Adrenal gland (tissue), 12 donors: Measurements from ENCODE around the gene CIAPIN1. TPM values are rescaled to one million over a fixed set of nuclear protein-coding genes. Genes with fewer than 3 reads are reported as not detected.
A peak's percentile ranks its signal among the peaks of the same experiment; 100 is the strongest.
"Not testable (repeated sequence)": the region's sequence is repeated elsewhere in the genome, so short reads cannot be mapped to it uniquely, and the experiment has no call there.

Experiments
- DNase-seq, 7 donors: peaks; one replicate each; pipeline ENCODE4 v3.0.0-alpha.2; 2019 to 2020
- H3K27ac ChIP-seq, 5 donors: fragments of 200-600 bp; sonication (generic) in 4 of 5; 1 replicate in 3 of 5; 2 replicates in 2 of 5; pipeline versions ENCODE4 v1.5.1 to v1.8.0; 2016 to 2020; ENCODE audit warnings: mild to moderate bottlenecking in 1 of 5
- H3K27me3 ChIP-seq: fragments of 200-600 bp; 2 replicates; pipeline ENCODE4 v1.8.0; 2021
- H3K36me3 ChIP-seq, 2 donors: fragments of 200-600 bp; replicated peaks in 1 of 2; 1 replicate in 1 of 2; 2 replicates in 1 of 2; pipeline versions ENCODE4 v1.5.1 to v1.8.0; 2018 to 2022
- H3K4me1 ChIP-seq, 2 donors: fragments of 200-600 bp; replicated peaks in 1 of 2; 1 replicate in 1 of 2; 2 replicates in 1 of 2; pipeline versions ENCODE4 v1.5.1 to v1.8.0; 2018 to 2021
- H3K4me3 ChIP-seq, 4 donors: fragments of 200-600 bp; sonication (generic) in 3 of 4; one replicate each; pipeline ENCODE4 v1.5.1; 2016 to 2018
- H3K9me3 ChIP-seq, 3 donors: fragments of 200-600 bp; sonication (generic) in 1 of 3; replicated peaks in 1 of 3; 1 replicate in 2 of 3; 2 replicates in 1 of 3; pipeline versions ENCODE4 v1.5.1 to v1.8.0; 2016 to 2021
- POLR2A ChIP-seq, 2 donors: fragments of 450-650 bp; IDR thresholded peaks; one replicate each; pipeline ENCODE4 v1.6.1; 2017; ENCODE audit warnings: antibody characterized with exemption in 2 of 2, mild to moderate bottlenecking in 2 of 2, moderate library complexity in 1 of 2
- WGBS, 4 donors: extraction: QIAGEN DNeasy Blood & Tissue Kit in 2 of 4; methylation state at CpG; one replicate each; pipeline versions ENCODE4 v1.1.5 to v1.1.7; 2013 to 2017; 5-methylcytosine and 5-hydroxymethylcytosine counted together
- intact Hi-C, 2 donors: fragments of 100-400 bp; cut with DNase I; formaldehyde crosslinking; loops; one replicate each; pipeline versions ENCODE4 v1.14.1 to v1.15.0; 2022 to 2023
- polyA plus RNA-seq, 3 donors: library from polyadenylated mRNA; stranded (reverse); fragments of 200-250 nt in 2 of 3; fragments of 350-450 nt in 1 of 3; fragmentation: Illumina TruSeq in 1 of 3; extraction: RNeasy Lipid Tissue Mini Kit (QIAGEN cat#74804) in 1 of 3; gene quantifications; one replicate each; pipeline ENCODE4 v1.2.3, GENCODE V29; 2013 to 2014
- total RNA-seq, 9 donors: library from RNA; depleted of rRNA in 4 of 9; stranded (reverse); fragments of >200 nt in 4 of 9; fragments of 120-200 nt in 1 of 9; fragmentation: NEBNext Ultra II Directional in 1 of 9; extraction: Animal tissue kit (Norgen Biotek cat#: 25700) in 1 of 9; gene quantifications; one replicate each; pipeline versions ENCODE4 v1.1.0 to v1.2.4, GENCODE V29; 2013 to 2023
- TF ChIP-seq, protein P1 (sequence below), 6 experiments: fragments of 450-650 bp in 4 of 6; fragments of 200-600 bp in 2 of 6; sonication (generic) in 1 of 6; IDR thresholded peaks; 1 replicate in 5 of 6; 2 replicates in 1 of 6; pipeline versions ENCODE4 v1.5.1 to v1.8.0; 2016 to 2021; ENCODE audit warnings: antibody characterized with exemption in 6 of 6, mild to moderate bottlenecking in 2 of 6, moderate library complexity in 1 of 6
- donor health status: healthy with polysubstance abuse.
- donor health status: Bipolar disorder and iron deficiency.
- donor health status: DM: yes; HTN: yes; CAD: no.
- donor health status: DM: no; HTN: no; CAD: no.
- donor health status: DM: no; HTN: no; CAD: no.
- donor health status: DM: yes; HTN: yes; CAD: no.

The CIAPIN1 gene
- total and polyA plus RNA-seq, 12 donors = 15.8 to 155 (median 50.7) TPM

- WGBS, 4 donors = 2 to 3% (median 2%) methylated on average over 8 to 28 of the region's 28 CpGs
- Histone ChIP-seq H3K36me3 (peaks cover 0 to 6% of the 10 kb centered on the region in 2 donors), H3K4me1 (peaks cover 9 to 30% of the 10 kb centered on the region in 2 donors), H3K27me3 (no peaks in the 10 kb centered on the region), H3K4me3 (peak overlapping the region; percentile 48 to 100 (median 90)), H3K27ac (peak overlapping the region; percentile 79 to 96 (median 85)), H3K9me3 (no peaks in the 10 kb centered on the region)
- no peak for TF ChIP-seq POLR2A (IDR thresholded peaks at IDR 0.05)
- TF ChIP-seq, protein P1, sequence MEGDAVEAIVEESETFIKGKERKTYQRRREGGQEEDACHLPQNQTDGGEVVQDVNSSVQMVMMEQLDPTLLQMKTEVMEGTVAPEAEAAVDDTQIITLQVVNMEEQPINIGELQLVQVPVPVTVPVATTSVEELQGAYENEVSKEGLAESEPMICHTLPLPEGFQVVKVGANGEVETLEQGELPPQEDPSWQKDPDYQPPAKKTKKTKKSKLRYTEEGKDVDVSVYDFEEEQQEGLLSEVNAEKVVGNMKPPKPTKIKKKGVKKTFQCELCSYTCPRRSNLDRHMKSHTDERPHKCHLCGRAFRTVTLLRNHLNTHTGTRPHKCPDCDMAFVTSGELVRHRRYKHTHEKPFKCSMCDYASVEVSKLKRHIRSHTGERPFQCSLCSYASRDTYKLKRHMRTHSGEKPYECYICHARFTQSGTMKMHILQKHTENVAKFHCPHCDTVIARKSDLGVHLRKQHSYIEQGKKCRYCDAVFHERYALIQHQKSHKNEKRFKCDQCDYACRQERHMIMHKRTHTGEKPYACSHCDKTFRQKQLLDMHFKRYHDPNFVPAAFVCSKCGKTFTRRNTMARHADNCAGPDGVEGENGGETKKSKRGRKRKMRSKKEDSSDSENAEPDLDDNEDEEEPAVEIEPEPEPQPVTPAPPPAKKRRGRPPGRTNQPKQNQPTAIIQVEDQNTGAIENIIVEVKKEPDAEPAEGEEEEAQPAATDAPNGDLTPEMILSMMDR (IDR thresholded peaks at IDR 0.05) = no peak
- DNase-seq = peak; percentile 43 to 82 (median 61)
- intact Hi-C loops = no loop called here
These were observed 527 bp downstream of the CIAPIN1 start for GRCh38 chr16:57446531-57447185.

DNA sequence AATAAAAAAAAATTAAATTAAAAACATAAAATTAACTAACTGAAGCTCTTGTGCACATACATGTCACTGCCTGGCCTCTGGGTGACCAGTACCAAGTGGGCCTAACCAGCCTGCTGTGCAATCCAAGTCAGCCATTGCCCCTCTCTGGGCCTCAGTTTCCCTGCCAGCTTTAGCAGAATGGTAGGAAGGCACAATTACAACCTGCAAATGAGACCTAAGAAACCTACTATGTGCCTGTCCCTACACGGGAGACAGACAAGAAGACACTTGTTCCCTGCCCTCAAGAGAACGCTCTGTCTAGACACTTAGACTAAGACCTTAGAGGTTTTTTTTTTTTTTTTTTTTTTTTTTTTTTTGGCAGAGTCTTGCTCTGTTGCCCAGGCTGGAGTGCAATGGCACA lies 1.7 kb downstream of the CIAPIN1 start:
- WGBS, 4 donors = 92 to 99% (median 97%) methylated on average over 2 of the region's 2 CpGs
- Histone ChIP-seq H3K9me3 (no peaks in the 10 kb centered on the region), H3K27ac (no peak overlapping the region), H3K4me3 (no peak overlapping the region), H3K36me3 (no peaks in the 10 kb centered on the region), H3K27me3 (no peaks in the 10 kb centered on the region), H3K4me1 (peaks cover 9 to 30% of the 10 kb centered on the region in 2 donors)
- intact Hi-C loops = no loop called here
- TF ChIP-seq POLR2A (IDR thresholded peaks at IDR 0.05) = no peak
- TF ChIP-seq, protein P1 (IDR thresholded peaks at IDR 0.05) = no peak
- no peak for DNase-seq

GRCh38 chr16:57444711-57445110 lies 2.5 kb downstream of the CIAPIN1 start:
- H3K9me3 ChIP-seq = no peaks in the 10 kb centered on the region
- peaks cover 9 to 28% of the 10 kb centered on the region in 2 donors for H3K4me1 ChIP-seq
- TF ChIP-seq POLR2A (IDR thresholded peaks at IDR 0.05) = no peak
- TF ChIP-seq, protein P1 (IDR thresholded peaks at IDR 0.05) = no peak
- H3K27me3 ChIP-seq = no peaks in the 10 kb centered on the region
- H3K27ac ChIP-seq = peak overlapping the region in 2 of 5 donors; percentile 45 to 61
- peaks cover 0 to 6% of the 10 kb centered on the region in 2 donors for H3K36me3 ChIP-seq
- WGBS, 4 donors = 43 to 73% (median 60%) methylated on average over 3 of the region's 3 CpGs
- peak in 4 of 7 donors; percentile 35 to 61 (median 50) for DNase-seq
- intact Hi-C loops = no loop called here
- H3K4me3 ChIP-seq = no peak overlapping the region

DNA sequence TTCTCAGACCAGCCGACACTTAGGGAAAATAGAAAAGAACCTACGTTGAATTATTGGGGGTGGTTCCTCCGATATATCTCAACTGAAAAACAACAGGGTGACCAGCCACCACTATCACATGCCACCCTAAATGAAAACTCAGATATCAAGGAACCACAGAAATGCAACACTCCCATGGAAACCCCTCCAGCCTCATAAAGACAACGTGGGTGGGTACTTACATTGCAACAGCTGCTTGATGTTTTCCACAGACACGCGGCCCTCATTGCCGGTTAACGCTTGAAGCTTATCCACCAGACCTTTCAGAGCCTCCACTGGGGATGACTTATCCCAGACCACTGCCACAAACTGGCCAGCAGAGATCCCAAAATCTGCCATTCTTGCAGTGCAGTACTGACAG lies 6.6 kb downstream of the CIAPIN1 start:
- DNase-seq, H3K4me1 ChIP-seq, H3K9me3 ChIP-seq, H3K27me3 ChIP-seq, H3K4me3 ChIP-seq, H3K27ac ChIP-seq, intact Hi-C loops: not testable (repeated sequence)
- WGBS, 4 donors = 73 to 99% (median 98%) methylated on average over 8 of the region's 8 CpGs
- peaks cover 0 to 36% of the 10 kb centered on the region in 2 donors for H3K36me3 ChIP-seq

DNA sequence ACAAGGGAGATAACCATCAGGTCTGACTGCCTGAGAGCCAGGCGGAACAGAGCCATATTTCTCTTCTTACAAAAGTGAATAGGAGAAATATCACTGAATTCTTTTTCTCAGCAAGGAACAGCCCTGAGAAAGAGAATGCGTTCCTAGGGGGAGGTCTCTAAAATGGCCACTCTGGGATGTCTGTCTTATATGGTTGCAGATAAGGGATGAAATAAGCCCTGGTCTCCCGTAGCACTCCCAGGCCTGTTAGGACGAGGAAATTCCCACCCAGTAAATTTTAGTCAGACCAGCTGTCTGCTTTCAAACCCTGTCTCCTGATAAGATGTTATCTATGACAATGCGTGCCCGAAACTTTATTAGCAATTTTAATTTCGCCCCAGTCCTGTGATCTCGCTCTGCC lies 7.2 kb downstream of the CIAPIN1 start:
- 91 to 99% (median 94%) methylated on average over 8 of the region's 8 CpGs for WGBS, 4 donors
- peaks cover 0 to 42% of the 10 kb centered on the region in 2 donors for H3K36me3 ChIP-seq
- DNase-seq, H3K27ac ChIP-seq, intact Hi-C loops, H3K9me3 ChIP-seq, H3K27me3 ChIP-seq, H3K4me3 ChIP-seq, H3K4me1 ChIP-seq: not testable (repeated sequence)
